DMS153 (cell line): ENCODE measurements around the gene FOXL3.
"Not testable (repeated sequence)": the region's sequence is repeated elsewhere in the genome, so short reads cannot be mapped to it uniquely, and the experiment has no call there.

Experiments used
- DNase-seq: peaks from one replicate; lab custom pipeline; 2025; lab: John Stamatoyannopoulos, UW

The FOXL3 gene

GRCh38 chr7:289756-290553, at the start of gene FOXL3:
FOXL3 (plus strand) TSS chr7:290170; CDS start chr7:290170, 0 bp downstream.
- no peak for DNase-seq

GRCh38 chr7:240887-241421, 49.0 kb upstream of the FOXL3 start:
- DNase-seq: no peak

- DNase-seq: no peak
Observed at GRCh38 chr7:241513-241912, 48.5 kb upstream of the FOXL3 start.

- not testable (repeated sequence) for DNase-seq
Observed at GRCh38 chr7:242826-243579, 47.0 kb upstream of the FOXL3 start.

- DNase-seq: not testable (repeated sequence)
Observed at GRCh38 chr7:243580-243978, 46.4 kb upstream of the FOXL3 start.

- DNase-seq: no peak
Observed at GRCh38 chr7:244974-245373, 45.0 kb upstream of the FOXL3 start.

GRCh38 chr7:245574-246295, 44.2 kb upstream of the FOXL3 start:
- no peak for DNase-seq

- DNase-seq: no peak
Observed at GRCh38 chr7:246451-246850, 43.5 kb upstream of the FOXL3 start.

- DNase-seq: no peak
Observed at GRCh38 chr7:247181-247580, 42.8 kb upstream of the FOXL3 start.

- DNase-seq: no peak
Observed at GRCh38 chr7:247636-248035, 42.3 kb upstream of the FOXL3 start.

- no peak for DNase-seq
Observed at GRCh38 chr7:248732-249435, 41.1 kb upstream of the FOXL3 start.

GRCh38 chr7:249989-250388, 40.0 kb upstream of the FOXL3 start:
- DNase-seq: no peak

GRCh38 chr7:250523-250922, 39.4 kb upstream of the FOXL3 start:
- no peak for DNase-seq

GRCh38 chr7:251005-251404, 39.0 kb upstream of the FOXL3 start:
- DNase-seq: no peak

GRCh38 chr7:251446-252175, 38.4 kb upstream of the FOXL3 start:
- DNase-seq: no peak

GRCh38 chr7:252216-252965, 37.6 kb upstream of the FOXL3 start:
- no peak for DNase-seq

- DNase-seq: no peak
Observed at GRCh38 chr7:252981-253380, 37.0 kb upstream of the FOXL3 start.

GRCh38 chr7:253581-254336, 36.2 kb upstream of the FOXL3 start:
- DNase-seq: no peak

- no peak for DNase-seq
Observed at GRCh38 chr7:254337-255037, 35.5 kb upstream of the FOXL3 start.
